GM13976 (cell line): Measurements from ENCODE around the gene PRPF40B.

Experiments used
- DNase-seq: peaks from one replicate; pipeline ENCODE4 v3.0.0; 2012; ENCODE audit warnings: low spot score
- CTCF ChIP-seq: IDR thresholded peaks from 2 replicates; pipeline ENCODE4 v1.5.1; 2012; ENCODE audit warnings: borderline replicate concordance, mild to moderate bottlenecking; ENCODE audit not compliant: insufficient read depth; ENCODE audit errors: extremely low read depth, missing control alignments, control extremely low read depth
- in situ Hi-C: fragments of 300-500 bp; cut with MboI; formaldehyde crosslinking; loops from one replicate; pipeline ENCODE4 v1.12.0; 2022; ENCODE audit warnings: low sequenced_read_pairs, mixed read lengths, inconsistent platforms; ENCODE audit not compliant: unreplicated experiment

The PRPF40B gene

GRCh38 chr12:49689785-49690184 is 66.4 kb downstream of the PRPF40B start:
- TF ChIP-seq CTCF = no peak
- in situ Hi-C loops = no loop called here
- no peak for DNase-seq

GRCh38 chr12:49692851-49693250 is 69.5 kb downstream of the PRPF40B start:
- in situ Hi-C loops = no loop called here
- TF ChIP-seq CTCF = no peak
- DNase-seq = no peak

- no peak for TF ChIP-seq CTCF
- in situ Hi-C loops = no loop called here
- DNase-seq = no peak
Observed at GRCh38 chr12:49693931-49694444, 70.6 kb downstream of the PRPF40B start.
